NCI-H69 (cell line): ENCODE data around the gene SH3PXD2A.

Experiments used
- DNase-seq: peaks from one replicate; lab custom pipeline; 2025; lab: John Stamatoyannopoulos, UW

Gene SH3PXD2A

GRCh38 chr10:103706047-103706446 is 149.3 kb downstream of the SH3PXD2A start:
- DNase-seq = no peak

DNA sequence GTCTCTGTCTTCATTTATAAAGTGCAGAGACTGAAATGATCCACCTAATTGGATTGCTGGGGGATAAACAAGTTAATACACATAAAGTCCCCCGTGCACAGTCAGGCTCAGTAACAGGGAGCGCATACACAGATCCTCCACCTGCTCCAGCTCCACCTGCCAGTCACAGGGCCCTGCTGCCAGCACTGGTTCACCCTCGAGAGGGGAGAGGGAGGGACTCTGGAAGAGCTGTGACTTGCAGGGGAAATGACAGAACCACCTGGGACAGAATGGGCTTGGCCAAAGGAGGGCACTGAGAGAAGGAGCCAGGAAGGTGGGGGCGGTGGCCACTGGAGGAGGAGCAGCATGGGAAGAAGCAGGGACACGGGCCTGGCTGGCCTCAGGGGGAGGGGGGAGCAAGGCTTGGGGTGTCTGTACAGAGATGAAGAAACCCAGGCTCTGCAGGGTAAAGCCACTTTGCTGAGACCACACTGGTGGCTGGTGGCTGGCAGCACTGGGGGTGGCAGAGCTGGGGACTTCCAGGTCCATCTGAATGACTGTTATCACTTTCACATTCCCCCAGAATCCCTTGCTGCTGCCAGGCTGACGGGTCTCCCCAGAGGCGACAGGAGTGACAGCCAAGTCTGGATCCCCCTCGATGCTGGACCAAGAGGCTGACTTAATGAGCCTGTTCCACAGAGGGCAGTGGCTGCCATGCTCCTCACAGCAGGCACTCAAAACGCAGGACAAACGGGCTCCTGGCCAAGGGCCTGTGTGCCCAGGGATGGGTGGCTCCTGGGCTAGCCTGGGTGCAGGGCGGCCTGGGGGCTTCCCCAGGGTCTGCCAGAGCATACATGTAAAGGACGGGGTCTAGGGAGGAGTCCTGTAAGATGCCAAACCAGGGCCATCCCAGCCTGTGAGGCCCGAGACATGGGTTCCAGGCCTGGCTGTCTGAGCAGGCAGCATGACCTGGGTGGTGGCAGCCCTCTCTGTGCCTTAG is 151.1 kb downstream of the SH3PXD2A start:
- DNase-seq = peak; percentile 6

DNA sequence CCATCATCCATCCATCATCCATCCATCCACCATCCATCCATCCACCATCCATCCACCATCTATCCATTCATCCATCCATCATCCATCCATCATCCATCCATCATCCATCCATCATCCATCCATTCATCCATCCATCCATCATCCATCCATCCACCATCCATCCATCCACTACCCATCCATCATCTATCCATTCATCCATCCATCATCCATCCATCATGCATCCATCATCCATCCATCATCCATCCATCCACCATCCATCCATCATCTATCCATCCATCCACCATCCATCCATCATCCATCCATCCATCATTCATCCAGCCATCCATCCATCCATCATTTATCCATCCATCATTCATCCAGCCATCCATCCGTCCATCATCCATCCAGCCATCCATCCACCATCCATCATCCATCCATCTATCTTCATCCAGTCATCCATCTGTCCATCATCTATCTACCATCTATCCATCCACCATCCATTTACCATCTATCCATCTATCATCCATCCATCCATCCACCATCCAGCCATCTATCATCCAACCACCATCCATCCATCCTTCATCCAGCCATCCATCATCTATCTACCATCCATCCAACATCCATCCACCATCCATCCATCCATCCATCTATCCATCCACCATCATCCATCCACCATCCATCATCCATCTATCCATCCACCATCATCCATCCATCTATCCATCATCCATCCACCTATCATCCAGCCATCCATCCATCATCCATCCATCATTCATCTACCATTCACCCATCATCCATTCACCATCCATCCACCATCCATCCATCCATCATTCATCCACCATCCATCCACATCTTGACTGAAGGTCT is 153.8 kb downstream of the SH3PXD2A start:
- DNase-seq = no peak

DNA sequence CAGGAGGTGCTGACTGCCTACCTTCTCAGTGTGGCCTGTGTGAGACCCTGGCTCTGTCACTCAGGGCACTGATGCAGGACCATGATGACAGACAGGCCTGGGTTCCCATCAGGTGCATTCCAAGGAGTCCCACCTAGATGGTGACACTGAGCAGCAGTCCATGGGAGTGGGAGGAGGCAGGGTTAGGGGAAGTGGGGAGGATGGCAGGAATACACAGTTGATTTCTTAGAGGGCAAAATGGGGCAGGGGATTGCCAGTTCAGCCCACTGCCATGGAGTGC is 155.0 kb downstream of the SH3PXD2A start:
- no peak for DNase-seq

DNA sequence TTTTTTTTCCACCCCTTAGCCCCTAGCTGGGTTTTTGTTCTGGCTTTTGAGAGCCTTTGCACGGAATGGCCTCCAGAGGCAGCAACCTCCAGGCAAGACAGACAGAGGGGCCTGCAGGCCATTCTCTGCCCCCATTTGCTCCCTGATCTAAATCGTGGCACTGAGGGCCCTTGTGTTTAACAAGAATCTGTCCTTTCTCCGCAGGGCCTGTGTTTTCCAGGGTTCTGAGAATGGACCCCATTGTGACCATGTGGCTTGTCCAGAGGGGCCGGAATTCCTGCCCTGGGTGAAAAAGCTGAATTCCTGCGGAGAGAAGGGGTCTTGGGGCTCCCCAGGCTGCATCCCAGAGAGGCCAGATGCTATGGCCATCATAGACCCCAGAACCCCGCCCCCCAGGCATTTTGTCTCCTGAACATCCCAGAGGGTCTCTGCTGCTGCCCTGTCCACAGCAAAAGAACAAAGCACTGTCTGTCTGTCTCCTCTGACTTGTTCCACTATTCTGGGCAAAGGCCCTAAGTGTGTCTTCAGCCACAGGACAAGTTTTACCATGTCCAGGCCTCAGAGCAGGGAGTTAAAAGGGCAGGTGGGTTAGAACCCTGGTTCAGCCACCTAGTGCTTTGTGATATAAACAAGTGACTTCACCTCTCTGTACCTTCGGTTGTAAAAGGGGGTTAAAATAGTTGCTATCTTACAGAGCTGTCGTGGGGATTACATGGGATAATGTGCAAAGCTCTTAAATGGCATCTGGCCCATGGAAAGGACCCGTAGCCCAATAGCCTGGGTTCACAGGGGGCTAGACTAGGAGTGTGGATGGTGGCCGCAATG is 155.6 kb downstream of the SH3PXD2A start:
- DNase-seq = no peak

- no peak for DNase-seq
These were observed 157.1 kb downstream of the SH3PXD2A start for GRCh38 chr10:103698266-103698665.

DNA sequence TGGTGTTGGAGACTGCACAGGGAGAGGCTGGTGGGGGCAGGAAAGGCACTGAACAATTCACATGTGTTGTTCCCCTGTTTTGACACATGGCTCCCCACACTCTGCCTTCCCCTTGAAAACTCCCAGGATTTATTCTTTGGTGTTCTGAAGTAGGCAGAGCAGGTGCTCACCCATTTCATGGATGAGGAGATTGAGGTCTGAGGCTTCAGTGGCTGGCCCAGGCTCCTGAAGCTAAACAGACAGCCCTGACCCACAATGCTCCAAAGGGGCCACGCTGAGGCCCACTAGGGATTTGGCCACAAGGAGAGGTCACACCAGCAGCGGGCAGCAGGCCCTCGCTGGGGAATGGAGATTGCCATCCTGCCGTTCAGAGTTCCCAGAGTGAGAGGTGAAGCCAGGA is 157.6 kb downstream of the SH3PXD2A start:
- no peak for DNase-seq

- peak; percentile 78 for DNase-seq
These were observed 158.8 kb downstream of the SH3PXD2A start for GRCh38 chr10:103696411-103697145.

GRCh38 chr10:103696094-103696410 is 159.3 kb downstream of the SH3PXD2A start:
- DNase-seq = no peak

DNA sequence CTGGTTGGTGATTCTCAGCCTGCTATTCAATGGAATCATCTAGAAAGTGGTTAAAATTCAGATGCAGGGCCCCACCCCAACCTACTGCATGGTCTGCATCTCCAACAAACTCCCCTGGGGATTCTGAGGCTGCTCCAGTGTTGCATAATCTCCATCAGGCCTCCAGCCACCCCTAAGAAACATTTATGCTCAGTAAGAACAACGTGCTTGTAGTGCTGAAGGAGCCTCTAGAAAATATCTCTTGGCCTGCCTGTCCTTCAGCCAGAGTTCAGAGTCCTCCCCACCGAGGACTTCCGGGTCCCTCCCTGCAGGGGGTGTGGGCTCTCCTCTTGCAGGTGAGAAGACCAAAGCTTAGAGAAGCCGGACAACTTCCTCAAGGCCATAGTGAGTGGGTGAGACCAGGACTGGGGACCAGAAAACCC is 159.8 kb downstream of the SH3PXD2A start:
- DNase-seq = peak; percentile 12

- DNase-seq = no peak
These were observed 161.6 kb downstream of the SH3PXD2A start for GRCh38 chr10:103693812-103694205.

DNA sequence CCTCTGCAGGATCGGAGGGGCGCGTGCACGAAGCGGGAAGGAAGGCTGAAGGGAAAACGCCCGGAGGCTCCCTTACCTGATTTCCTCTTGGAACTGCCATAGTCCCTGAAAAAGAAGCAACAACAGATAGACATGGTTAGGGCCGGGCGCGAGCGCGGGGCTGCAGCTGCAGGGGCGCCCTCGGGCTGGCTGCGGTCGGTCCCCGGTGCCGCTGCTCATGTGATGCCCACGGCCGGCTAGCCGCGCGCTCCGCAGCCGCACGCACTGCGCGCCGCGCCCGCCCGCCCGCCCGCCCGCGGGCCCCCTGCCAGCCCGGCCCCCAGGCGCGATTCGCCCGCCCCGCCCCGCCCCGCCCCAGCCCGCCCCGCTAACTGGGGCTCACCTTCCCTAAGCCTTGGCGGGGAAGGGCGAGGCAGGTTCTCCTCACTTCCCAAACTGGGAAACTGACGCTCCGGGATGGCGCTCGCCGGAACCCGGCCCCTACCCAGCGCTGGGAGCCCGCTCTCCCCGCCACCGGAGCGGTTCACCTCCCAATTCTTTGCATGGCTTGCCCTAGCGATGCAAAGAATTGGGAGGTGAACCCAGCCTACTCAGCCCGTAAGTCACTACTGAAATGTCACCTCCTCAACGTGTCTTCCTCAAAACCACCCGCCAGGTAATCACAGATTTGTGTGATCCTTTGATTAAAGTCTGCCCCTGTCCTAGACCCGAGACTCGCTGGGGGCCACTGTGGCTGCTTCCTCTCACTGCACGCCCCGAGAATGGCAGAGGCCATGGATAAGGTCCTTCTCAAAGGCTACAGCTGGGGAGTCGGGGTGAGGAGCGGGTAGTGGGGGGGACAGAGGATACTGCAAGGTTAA is 162.2 kb downstream of the SH3PXD2A start:
- peak; percentile 41 for DNase-seq

DNA sequence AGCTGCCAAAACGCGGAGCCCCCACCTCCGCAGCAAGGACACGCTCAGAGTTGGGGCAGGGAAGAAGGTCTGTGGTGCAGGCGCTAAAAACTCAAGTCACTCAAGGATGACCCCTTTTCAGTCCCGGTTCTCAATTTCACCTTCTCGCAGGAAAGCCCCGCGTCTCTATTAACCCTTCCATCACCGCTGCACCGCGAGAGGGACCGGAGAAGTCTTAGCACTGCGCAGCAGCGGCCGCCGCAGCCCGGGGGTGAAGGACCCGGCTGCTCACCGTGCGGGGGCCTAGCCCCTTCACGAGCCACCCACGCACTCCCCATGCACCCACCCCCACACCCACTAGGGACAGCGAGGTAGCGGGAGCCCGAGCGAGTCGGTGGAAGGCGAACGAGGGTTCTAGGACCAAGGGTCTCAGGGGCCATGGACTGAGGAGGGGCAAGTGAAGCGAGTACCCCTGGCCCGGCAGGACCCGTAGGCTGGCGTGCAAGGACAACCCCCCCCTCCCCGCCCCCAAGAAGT is 162.9 kb downstream of the SH3PXD2A start:
- DNase-seq = peak; percentile 23

DNA sequence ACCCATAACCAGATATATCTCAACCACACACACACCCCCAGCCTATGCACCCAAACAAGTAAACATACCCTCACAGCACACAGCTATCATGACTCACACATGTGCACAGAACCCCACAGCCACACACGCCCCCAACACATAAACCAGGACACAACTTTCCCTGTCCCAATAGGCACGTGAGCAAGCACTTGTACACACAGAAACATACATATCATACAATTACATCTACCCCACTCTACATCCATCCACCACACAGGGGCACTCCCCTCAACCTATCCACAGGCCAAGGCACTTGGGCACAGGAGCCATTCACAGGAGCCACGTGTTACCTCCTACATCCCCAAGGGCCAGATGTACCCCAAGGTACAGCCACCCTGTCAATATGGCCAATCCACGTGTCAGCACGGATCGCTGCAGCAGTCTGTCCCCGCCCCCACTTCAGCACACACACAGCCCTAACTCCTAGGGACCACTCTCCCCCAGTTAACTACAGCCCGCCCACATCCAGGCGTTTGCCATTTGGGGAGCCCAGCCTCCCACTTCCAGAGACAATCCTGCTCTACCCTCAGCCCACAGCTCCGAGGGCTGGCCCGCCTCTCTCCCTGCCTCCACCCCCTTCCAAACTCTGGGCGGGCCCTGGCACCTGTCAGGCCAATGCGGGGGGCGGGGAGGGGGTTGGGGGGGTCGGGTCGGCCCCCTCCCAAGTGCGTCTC is 163.5 kb downstream of the SH3PXD2A start:
- peak; percentile 22 for DNase-seq

- no peak for DNase-seq
These were observed 164.1 kb downstream of the SH3PXD2A start for GRCh38 chr10:103691267-103691666.

DNA sequence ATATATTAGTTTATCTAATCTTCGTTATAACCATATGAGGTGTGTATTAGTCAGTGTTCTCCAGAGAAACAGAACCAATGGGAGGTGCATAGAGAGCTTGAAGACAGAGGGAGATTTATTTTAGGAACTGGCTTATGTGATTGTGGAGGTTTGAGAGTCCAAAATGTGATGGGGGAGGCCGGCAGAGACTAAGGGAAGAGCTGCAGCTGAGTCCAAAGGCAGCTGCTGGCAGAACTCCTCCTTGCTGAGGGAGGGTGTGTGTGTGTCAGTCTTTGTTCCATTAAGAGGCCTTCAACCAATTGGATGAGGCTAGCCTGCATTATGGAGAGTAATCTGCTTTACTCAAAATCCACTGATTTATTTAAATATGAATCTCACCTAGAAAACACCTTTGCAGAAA is 165.1 kb downstream of the SH3PXD2A start:
- DNase-seq = no peak

DNA sequence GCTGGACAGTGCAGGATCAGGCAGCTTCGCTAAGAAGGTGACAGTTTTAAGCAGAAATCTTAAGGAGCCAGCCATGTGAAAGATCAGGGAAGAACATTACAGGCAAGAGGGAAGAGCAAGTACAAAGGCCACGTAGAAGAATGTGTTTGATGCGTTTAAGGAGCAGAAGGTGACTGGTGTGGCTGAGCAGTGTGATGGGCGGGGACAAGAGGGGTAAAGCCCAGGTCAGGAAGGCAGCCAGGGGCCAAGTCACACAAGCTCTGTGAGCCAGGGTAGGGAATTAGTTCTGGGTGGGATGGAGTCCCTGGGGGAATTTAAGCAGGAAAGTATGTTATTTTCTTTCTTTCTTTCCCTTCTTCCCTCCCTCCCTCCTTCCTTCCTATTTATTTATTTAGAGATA is 166.9 kb downstream of the SH3PXD2A start:
- DNase-seq = no peak

DNA sequence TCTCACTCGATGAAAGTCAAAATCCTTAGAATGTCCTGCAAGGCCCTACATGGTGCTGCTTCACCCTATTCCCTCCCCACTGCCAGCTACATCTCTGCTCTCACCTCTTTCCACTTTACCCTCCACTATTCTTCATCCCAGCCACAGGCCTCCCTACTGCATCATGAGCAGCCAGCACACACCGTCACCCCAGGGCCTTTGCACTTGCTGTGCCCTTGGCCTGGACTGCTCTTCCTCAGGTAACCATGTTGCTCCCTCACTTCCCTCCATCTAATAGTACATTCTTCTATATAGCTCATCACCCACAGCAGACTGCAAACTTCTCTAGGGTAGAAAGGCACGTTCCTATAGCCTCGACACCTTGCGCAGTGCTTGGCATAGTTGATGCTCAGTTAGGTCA is 167.7 kb downstream of the SH3PXD2A start:
- DNase-seq = no peak

DNA sequence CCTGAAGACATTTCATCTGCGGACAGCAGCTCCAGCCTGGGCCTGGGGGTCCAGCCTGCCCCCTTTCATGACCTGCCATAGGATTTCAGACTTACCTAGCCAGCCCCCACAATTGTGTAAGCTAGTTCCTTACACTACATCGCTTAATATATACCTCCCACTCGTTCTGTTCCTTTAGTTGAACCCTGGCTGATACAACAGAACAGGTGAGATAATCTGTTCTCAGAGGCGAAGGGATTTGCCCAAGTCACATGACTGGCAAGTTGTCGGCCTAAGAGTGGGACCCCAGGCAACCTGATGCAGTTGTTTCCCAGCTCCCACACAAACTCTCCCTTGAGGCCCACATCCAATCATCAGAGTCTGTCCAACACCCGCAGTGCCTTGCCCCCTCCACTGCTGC is 168.2 kb downstream of the SH3PXD2A start:
- no peak for DNase-seq
